GM06990 (cell line): ENCODE measurements around the gene ARID1B.

Experiments
- DNase-seq: peaks from one replicate; pipeline ENCODE4 v3.0.0-alpha.2; 2011; ENCODE audit not compliant: insufficient read length; ENCODE audit errors: extremely low read depth
- H3K27me3 ChIP-seq: replicated peaks from 2 replicates; pipeline ENCODE4 v1.6.0; 2011; ENCODE audit warnings: low read length; ENCODE audit not compliant: control insufficient read depth, insufficient read depth
- H3K36me3 ChIP-seq: 2 replicates; pipeline ENCODE4 v1.5.1; 2011; ENCODE audit warnings: low read length; ENCODE audit not compliant: control insufficient read depth, insufficient read depth
- H3K4me3 ChIP-seq: replicated peaks from 2 replicates; pipeline ENCODE4 v1.5.1; 2011; ENCODE audit warnings: low read depth, mild to moderate bottlenecking, control low read depth, low read length
- TF ChIP-seq, protein P1 (sequence below): IDR thresholded peaks from 2 replicates; pipeline ENCODE4 v1.5.1; 2011; ENCODE audit warnings: low read length, control low read depth, mild to moderate bottlenecking, inconsistent platforms; ENCODE audit not compliant: insufficient read depth, poor library complexity, severe bottlenecking

ARID1B gene

DNA sequence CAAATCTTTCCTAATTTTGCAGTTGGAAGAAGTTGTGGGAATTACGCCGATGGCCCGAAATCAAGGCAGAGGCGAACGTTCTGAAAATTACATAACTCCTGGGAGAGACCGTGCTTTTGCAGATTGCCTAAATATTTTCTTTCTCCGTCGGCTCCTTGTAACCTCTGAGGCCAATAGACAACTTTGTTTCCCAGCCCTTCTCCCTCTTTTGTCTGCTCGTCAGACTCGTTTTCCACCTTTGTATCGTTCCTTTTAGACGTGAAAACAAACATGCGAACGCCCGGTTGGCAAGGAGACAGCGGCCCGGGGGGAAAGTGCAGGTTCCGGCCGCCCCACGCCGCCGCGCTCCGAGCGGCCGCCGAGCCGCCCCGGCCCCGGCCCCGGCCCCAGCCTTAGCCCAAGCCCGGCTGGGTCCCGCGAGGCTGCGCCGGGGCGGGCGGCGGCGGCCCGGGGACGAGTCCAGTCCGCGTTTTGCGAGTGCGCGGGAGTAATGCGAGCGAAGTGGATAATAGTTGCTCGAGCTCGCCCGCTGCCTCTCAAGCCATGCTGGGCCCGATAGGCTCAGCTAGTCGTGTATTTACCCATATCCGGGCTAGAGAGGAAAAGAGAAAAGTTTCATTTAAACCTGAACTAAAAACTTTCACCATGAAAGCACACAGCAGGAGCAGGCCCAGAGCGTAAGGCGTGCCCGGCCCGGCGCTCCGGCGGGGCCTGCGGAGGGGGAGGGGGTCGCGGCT lies at the start of gene ARID1B:
Gene ARID1B, plus strand, starts transcription at position 539 of the 737 bp plus-strand sequence. CDS start 303 bp downstream, outside the sequence.
- DNase-seq = peak; percentile 87
- TF ChIP-seq, protein P1, sequence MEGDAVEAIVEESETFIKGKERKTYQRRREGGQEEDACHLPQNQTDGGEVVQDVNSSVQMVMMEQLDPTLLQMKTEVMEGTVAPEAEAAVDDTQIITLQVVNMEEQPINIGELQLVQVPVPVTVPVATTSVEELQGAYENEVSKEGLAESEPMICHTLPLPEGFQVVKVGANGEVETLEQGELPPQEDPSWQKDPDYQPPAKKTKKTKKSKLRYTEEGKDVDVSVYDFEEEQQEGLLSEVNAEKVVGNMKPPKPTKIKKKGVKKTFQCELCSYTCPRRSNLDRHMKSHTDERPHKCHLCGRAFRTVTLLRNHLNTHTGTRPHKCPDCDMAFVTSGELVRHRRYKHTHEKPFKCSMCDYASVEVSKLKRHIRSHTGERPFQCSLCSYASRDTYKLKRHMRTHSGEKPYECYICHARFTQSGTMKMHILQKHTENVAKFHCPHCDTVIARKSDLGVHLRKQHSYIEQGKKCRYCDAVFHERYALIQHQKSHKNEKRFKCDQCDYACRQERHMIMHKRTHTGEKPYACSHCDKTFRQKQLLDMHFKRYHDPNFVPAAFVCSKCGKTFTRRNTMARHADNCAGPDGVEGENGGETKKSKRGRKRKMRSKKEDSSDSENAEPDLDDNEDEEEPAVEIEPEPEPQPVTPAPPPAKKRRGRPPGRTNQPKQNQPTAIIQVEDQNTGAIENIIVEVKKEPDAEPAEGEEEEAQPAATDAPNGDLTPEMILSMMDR = no peak
- Histone ChIP-seq H3K36me3 (no peaks in the 10 kb centered on the region), H3K27me3 (no peaks in the 10 kb centered on the region), H3K4me3 (peak within 1 kb of the TSS; percentile 74)

DNA sequence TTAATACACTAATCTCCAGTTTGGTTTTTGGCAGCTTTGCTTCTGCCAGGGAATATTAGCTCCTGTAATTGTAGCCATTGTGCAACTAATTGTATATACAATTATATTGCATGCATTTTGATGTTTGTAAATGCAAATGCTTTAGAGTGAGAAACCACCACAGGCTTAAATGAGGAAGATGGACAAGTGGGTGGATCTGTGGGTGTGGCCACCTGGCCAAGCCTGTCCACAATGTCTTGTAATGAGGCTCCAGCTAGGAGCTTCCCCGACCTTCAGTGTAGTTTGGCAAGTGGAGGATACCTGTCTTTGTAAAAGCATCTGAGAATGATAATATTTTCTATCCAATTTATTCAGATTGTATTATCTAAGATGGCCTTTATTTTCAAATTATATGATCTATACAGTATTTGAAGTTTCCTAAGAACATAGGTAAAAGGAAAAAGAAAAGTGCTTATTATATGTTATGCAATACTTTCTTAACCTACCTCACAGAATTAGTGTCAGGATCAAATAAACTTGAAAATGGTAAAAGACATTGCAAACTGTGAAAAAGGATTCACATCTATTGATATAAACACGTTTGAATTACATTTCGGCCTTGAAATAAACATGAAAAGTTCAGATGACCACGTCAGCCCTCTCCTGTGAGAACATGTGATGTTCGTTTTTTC lies 49.3 kb upstream of the ARID1B start:
- H3K27me3 ChIP-seq = no peaks in the 10 kb centered on the region
- TF ChIP-seq, protein P1 = no peak
- H3K36me3 ChIP-seq = no peaks in the 10 kb centered on the region
- H3K4me3 ChIP-seq = no peak overlapping the region
- no peak for DNase-seq

DNA sequence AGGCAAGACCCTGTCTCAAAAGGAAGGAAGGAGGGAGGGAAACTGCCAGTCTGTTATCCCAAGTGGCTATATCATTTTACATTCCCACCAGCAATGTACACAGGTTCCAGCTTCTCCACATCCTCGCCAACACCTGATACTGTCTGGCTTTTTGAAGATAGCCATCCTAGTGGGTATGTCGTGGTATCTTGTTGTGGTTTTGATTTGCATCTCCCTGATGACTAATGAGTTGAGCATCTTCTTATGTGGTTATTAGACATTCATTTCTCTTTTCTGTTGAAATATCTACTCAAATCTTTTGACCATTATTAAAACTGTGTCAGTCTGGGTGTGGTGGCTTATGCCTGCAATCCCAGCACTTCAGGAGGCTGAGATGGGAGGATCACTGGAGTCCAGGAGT lies 47.9 kb upstream of the ARID1B start:
- Histone ChIP-seq H3K4me3 (no peak overlapping the region), H3K27me3 (no peaks in the 10 kb centered on the region), H3K36me3 (no peaks in the 10 kb centered on the region)
- TF ChIP-seq, protein P1 = no peak
- peak; percentile 28 for DNase-seq

DNA sequence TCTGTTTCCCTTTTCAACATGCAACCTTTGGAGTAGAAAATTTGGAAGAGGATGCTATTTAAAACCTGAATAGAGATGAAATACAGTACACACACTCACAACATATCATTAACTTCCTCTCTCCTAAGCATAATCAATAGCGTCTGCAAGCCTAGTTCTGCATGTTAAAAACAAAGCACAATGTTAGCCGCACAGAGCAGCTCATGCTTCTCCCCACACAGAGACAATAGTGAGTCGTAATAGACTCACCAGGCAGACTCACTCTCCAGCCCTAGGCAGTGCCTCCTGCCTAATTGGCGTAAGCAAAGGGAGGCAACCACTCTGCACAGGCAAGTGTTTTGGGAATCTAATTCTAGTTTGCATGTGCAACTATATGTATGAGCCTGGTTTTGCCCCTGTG lies 45.8 kb upstream of the ARID1B start:
- Histone ChIP-seq H3K36me3 (no peaks in the 10 kb centered on the region), H3K27me3 (no peaks in the 10 kb centered on the region), H3K4me3 (no peak overlapping the region)
- TF ChIP-seq, protein P1 = no peak
- no peak for DNase-seq

DNA sequence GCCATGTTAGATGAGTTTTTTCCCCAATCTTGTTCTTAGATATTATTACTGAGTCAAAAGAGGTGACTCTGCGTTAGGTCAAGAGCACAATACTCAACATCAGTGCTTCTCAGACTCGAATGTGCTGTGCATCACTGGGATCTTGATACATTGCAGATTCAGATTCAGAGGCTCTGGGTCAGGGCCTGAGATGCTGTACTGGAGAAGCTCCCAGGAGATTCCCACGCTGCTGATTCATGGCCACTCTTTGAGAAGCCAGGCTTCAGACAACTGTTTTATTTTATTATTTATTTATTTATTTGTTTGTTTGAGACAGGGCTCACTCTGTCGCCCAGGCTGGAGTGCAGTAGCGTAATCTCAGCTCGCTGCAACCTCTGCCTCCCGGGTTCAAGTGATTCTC lies 41.4 kb upstream of the ARID1B start:
- DNase-seq = no peak
- Histone ChIP-seq H3K27me3 (no peaks in the 10 kb centered on the region), H3K36me3 (no peaks in the 10 kb centered on the region), H3K4me3 (no peak overlapping the region)
- TF ChIP-seq, protein P1 = no peak
